Cardiac fibroblast (primary cell): Measurements from ENCODE around the gene BORCS5.
A peak's percentile ranks its signal among the peaks of the same experiment; 100 is the strongest.
"Not testable (repeated sequence)": the region's sequence is repeated elsewhere in the genome, so short reads cannot be mapped to it uniquely, and the experiment has no call there.

Experiments
- DNase-seq, 2 donors: peaks; one replicate each; pipeline versions ENCODE4 v3.0.0 to v3.0.0-alpha.2; 2010; ENCODE audit warnings: low read depth in 2 of 2
- H3K4me3 ChIP-seq, 2 donors: replicated peaks in 1 of 2; 1 replicate in 1 of 2; 2 replicates in 1 of 2; pipeline ENCODE4 v1.5.1; 2011; ENCODE audit warnings: low read depth in 2 of 2, low read length in 2 of 2, mild to moderate bottlenecking in 2 of 2, moderate library complexity in 1 of 2
- TF ChIP-seq, protein P1 (sequence below): IDR thresholded peaks from one replicate; pipeline ENCODE4 v1.5.1; 2011; ENCODE audit warnings: low read depth, mild to moderate bottlenecking, low read length, inconsistent platforms

Gene BORCS5

DNA sequence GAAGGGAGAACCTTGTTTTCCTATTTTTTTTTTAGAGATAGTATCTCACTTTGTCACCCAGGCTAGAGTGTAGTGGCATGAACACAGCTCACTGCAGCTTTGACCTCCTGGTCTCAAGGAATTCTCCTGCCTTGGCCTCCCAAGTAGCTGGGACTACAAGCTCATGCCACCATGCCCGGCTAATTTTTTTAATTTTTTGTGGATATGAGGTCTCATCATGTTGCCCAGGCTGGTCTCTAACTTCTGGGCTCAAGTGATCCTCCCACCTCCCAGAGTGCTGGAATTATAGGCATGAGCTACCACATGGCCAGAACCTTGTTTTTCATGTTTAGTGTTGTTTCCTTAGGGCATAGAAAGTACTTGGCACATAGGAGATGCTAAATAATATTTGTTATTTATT is 20.4 kb upstream of the BORCS5 start:
- no peak overlapping the region for H3K4me3 ChIP-seq
- TF ChIP-seq, protein P1, sequence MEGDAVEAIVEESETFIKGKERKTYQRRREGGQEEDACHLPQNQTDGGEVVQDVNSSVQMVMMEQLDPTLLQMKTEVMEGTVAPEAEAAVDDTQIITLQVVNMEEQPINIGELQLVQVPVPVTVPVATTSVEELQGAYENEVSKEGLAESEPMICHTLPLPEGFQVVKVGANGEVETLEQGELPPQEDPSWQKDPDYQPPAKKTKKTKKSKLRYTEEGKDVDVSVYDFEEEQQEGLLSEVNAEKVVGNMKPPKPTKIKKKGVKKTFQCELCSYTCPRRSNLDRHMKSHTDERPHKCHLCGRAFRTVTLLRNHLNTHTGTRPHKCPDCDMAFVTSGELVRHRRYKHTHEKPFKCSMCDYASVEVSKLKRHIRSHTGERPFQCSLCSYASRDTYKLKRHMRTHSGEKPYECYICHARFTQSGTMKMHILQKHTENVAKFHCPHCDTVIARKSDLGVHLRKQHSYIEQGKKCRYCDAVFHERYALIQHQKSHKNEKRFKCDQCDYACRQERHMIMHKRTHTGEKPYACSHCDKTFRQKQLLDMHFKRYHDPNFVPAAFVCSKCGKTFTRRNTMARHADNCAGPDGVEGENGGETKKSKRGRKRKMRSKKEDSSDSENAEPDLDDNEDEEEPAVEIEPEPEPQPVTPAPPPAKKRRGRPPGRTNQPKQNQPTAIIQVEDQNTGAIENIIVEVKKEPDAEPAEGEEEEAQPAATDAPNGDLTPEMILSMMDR = no peak
- no peak for DNase-seq

DNA sequence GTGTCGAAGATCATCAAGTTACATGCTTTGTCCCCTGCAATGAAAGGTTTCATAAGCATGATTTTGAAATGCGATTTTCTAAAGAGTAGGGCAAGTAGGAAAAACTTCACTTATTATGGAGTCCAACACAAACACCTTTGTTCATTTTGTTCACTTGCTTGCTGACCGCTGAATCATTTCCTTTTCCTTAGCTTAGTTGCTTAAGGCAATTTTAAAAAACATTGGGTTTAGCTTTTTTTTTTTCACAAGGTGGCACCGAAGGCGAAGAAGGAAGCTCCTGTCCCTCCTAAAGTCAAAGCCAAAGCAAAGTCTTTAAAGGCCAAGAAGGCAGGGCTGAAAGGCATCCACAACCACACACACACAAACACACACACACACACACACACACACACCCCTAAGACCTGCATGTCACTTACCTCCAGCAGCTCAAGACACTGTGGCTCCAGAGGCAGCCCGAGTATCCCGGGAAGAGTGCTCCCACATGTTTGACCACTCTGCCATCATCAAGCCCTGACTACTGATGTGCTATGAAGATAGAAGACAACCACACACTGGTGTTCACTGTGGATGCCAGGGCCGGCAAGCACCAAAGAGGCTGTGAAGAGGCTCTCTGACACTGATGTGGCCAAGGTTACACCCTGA is 18.2 kb upstream of the BORCS5 start:
- peak overlapping the region in 1 of 2 donors; percentile 26 for H3K4me3 ChIP-seq
- TF ChIP-seq, protein P1 = no peak
- peak; percentile 71 to 88 for DNase-seq

DNA sequence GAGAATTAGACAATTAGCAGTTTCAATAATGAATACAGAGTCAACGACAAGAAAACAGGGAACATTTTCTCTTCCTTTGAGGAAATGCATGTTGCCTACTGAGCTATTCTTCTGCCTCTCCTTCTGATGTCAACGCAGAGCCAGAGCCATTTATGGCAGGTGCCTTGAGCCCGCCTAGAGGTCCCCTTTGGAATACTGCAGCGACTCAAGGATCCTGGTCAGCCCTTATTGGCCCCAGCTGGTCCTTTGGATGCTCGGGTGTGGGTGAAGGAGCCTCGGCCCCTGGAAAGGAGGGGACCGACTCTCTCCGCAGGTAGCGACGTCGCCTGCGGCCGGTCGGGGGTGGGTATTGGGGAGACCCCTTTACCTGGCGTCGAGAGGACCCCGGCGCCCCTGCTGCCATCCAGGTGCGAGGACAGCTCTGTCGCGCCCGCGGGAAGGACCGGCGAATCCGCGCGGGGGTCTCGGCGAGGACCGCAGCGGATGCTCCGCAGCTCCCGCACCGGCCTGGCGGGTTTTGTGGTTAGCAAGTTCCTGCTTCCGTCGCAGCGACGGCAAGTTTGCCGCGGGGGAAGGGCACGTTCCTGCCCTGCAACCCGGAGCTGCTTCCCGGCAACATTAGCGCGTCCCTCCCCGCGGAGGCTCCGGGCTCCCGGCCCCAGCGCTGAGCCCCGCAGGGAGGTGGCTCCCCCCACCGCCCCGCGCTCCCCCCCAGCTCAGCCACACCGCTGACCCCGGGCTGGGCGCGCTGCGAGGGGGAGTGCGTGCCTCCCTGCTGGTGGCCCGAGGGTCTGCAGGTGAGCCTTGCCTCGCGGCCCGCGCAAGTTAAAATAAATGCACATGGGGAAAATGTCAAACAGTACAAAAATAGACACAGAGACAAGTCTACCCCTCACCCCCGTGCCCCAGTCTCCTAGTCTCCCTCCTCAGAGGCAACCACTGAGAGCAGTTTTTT is 6.9 kb upstream of the BORCS5 start, which contains the start of gene MANSC1:
MANSC1 (minus strand) TSS at position 532 of the 955 bp plus-strand sequence. CDS start 6,928 bp downstream, outside the sequence.
- peak; percentile 22 to 48 for DNase-seq
- H3K4me3 ChIP-seq = peak within 1 kb of the TSS; percentile 70 to 73
- TF ChIP-seq, protein P1 = peak; percentile 38

DNA sequence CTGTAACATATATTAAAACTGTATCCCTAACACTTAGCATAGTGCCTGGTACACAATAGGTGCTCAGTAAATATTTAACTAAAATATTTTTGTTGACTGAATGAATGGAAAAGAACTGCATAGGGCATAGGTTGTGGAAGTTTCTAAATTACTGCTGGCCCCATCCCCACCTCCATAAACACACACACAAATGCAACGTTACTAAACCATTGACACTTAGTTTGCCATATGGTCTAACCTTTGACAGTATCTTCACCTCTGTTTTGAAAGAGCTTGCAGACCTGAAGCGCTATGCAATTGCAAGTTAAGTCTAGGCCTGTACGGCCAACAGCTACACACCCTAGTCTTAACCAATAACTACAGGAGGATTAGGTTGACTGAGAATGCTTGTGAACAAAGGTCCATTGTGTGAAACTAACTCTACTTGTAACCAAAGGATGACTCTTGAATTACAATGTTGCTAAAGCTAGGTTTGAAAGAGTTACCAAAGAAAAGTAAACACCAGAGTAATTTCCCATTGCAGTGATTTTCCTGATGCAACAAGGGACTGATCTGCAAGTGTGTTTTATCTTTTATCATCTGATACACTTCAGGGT is 5.9 kb upstream of the BORCS5 start:
- H3K4me3 ChIP-seq = no peak overlapping the region
- TF ChIP-seq, protein P1 = no peak
- no peak for DNase-seq

DNA sequence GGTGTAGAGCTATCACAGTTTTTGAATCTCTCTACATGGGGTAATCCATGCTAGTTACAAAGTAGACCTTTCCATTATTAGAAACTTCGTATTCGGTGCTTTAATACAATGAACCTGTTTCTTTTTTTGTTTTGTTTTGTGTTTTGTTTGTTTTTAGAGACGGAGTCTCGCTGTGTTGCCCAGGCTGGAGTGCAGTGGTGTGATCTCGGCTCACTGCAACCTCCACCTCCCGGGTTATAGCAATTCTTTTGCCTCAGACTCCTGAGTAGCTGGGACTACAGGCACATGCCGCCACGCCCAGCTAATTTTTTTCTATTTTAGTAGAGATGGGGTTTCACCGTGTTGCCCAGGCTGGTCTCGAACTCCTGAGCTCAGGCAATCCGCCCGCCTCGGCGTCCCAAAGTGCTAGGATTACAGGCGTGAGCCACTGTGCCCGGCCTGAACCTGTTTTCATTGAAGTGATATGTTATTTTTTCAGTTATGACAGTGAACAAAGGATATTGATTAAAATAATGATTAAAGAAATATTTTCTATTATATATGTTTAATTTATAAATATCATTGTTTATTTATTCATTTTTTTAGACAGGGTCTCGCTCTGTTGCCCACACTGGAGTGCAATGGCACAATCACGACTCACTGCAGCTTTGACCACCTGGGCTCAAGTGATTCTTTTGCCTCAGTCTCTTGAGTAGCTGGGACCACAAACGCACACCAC is 5.3 kb upstream of the BORCS5 start:
- not testable (repeated sequence) for H3K4me3 ChIP-seq, DNase-seq

DNA sequence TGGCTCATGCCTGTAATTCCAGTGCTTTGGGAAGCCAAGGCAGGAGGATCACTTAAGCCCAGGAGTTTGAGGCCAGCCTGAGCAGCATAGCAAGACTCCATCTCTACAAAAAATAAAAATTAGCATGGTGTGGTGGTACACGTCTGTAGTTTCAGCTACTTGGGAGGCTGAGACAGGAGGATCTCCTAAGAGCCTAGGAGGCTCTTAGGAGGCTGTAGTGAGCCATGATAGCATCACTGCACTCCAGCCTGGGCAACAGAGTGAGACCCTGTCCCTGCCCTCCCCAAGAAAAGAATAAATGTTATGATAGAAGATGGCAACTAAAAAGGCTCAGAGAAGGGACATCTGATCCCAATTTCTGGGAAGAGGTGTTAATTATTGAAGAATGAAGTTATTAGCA is 3.6 kb upstream of the BORCS5 start:
- TF ChIP-seq, protein P1 = no peak
- H3K4me3 ChIP-seq = no peak overlapping the region
- DNase-seq = no peak
